Left cardiac atrium (tissue), 4 donors: ENCODE data around the gene DPP6. TPM values are rescaled to one million over a fixed set of nuclear protein-coding genes. Genes with fewer than 3 reads are reported as not detected.
A peak's percentile ranks its signal among the peaks of the same experiment; 100 is the strongest.

ENCODE experiments used
- ATAC-seq, 2 donors: fragments of 200-7000 bp; cut with Tn5 transposase; one replicate each; pipeline ENCODE4 v1.9.1; 2020; ENCODE audit warnings: mild to moderate bottlenecking in 2 of 2, moderate library complexity in 2 of 2
- DNase-seq: peaks from one replicate; pipeline ENCODE4 v3.0.0-alpha.2; 2020
- intact Hi-C, 2 donors: fragments of 100-400 bp; cut with DNase I; formaldehyde crosslinking; loops; one replicate each; pipeline versions ENCODE4 v1.14.1 to v1.15.1; 2022 to 2023
- total RNA-seq, 2 donors: library from RNA; stranded (reverse); fragmentation: NEBNext Ultra II Directional; extraction: Animal tissue kit (Norgen Biotek cat#: 25700); gene quantifications; one replicate each; pipeline ENCODE4 v1.2.1, GENCODE V29; 2021
- donor health status: DM: no; HTN: yes; CAD: no.
- donor health status: DM: no; HTN: yes; CAD: no; lungs with severe emphysema.
- donor health status: DM: yes; HTN: yes; CAD: no.
- donor health status: Dilated cardiomyopathy.

The DPP6 gene
- total RNA-seq, 2 donors from 2014 or later = 0.42 to 0.56 TPM

GRCh38 chr7:154592388-154592787, 540.2 kb downstream of the DPP6 start:
- ATAC-seq (peak in 1 of 2 donors; percentile 52), DNase-seq (no peak)
- intact Hi-C loops = no loop called here

- ATAC-seq (no peak), DNase-seq (no peak)
- intact Hi-C loops = no loop called here
Observed at GRCh38 chr7:154598396-154598795, 546.2 kb downstream of the DPP6 start.

GRCh38 chr7:154598864-154599263, 546.7 kb downstream of the DPP6 start:
- intact Hi-C loops = no loop called here
- no peak for ATAC-seq
- no peak for DNase-seq

GRCh38 chr7:154610903-154611302, 558.7 kb downstream of the DPP6 start:
- no peak for ATAC-seq
- intact Hi-C loops = no loop called here
- DNase-seq = no peak

DNA sequence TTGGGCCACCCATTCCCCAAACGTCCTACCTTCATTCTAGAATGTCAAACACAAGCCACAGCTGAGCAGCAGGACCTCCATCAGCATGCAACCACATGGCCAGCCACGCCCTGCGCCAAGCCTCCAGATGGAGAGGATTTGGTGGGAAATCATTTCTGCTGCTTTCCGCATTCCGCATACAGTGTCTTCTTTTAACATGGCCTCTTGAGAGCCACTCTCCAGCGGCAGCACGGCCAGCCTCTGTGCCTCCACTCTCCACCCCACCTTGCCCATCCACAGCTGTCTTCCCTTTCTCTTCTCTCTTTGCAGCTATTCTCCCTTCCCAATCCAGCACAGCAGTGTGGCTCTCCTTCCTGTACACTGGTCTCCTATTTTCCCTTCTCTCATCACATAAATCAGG, 561.6 kb downstream of the DPP6 start:
- ATAC-seq = no peak
- DNase-seq = no peak
- intact Hi-C loops = no loop called here

- intact Hi-C loops = no loop called here
- no peak for ATAC-seq
Observed at GRCh38 chr7:154620141-154620755, 568.0 kb downstream of the DPP6 start.

GRCh38 chr7:154623399-154623798, 571.2 kb downstream of the DPP6 start:
- ATAC-seq (no peak), DNase-seq (no peak)
- intact Hi-C loops = no loop called here

More at GRCh38 chr7:154620141-154620755, 568.0 kb downstream of the DPP6 start:
- DNase-seq = no peak

DNA sequence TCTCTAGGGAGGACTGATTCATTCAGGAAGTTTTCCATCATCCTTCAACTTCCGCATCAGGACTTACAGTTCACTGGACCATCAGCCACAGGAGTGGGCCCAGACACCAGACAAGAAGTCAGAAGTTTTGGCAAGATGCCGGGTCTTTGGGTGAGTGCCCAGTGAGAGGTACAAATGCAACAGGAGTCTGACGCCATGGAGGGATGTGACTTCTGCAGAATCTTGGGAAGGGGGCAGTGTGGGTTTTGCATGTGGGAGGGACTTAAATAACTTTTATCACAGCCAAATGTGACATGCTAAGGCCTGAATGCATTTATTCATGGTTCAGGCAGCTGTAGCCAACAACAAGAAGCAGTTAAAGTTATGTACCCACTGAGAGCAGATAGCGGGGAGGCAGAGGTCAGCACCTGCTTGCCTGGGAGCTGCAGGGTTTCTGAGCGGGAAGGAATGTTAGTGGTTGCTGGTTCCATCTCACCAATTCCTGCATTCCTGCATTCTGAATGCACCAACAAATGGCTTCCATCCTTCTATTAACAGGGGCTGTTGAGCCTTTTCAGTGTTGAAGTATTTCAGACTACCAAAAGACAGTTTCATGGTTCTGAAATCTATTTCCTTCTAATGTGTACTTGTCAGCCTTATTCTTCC, 575.6 kb downstream of the DPP6 start:
- intact Hi-C loops = no loop called here
- no peak for ATAC-seq
- DNase-seq = no peak

- ATAC-seq = no peak
- no peak for DNase-seq
- intact Hi-C loops = no loop called here
Observed at GRCh38 chr7:154628556-154628955, 576.4 kb downstream of the DPP6 start.

- DNase-seq (no peak), ATAC-seq (no peak)
- intact Hi-C loops = no loop called here
Observed at GRCh38 chr7:154631162-154631561, 579.0 kb downstream of the DPP6 start.

DNA sequence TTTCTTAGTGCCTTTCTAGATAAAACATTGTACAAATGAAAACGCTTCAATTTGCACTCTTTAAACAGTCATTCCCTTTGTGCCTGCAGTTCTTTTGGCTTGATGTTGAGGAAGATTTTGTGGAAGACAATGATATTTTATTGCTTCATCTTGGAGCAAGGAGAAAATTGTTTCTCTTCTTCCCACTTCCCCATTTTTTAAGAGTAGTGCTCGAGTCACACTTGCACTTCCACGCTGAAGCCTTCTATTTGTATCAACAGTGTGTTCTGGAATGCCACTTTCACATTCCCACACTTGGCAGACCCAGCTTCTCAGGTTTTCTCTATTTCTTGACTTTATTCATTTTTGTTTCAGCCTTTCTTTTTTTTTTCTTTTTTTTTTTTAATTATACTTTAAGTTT, 581.4 kb downstream of the DPP6 start:
- no peak for ATAC-seq

GRCh38 chr7:154638286-154638685, 586.1 kb downstream of the DPP6 start:
- ATAC-seq = no peak
- DNase-seq = no peak
- intact Hi-C loops = no loop called here

More for the DNA sequence above, 581.4 kb downstream of the DPP6 start:
- DNase-seq = no peak
- intact Hi-C loops = no loop called here

DNA sequence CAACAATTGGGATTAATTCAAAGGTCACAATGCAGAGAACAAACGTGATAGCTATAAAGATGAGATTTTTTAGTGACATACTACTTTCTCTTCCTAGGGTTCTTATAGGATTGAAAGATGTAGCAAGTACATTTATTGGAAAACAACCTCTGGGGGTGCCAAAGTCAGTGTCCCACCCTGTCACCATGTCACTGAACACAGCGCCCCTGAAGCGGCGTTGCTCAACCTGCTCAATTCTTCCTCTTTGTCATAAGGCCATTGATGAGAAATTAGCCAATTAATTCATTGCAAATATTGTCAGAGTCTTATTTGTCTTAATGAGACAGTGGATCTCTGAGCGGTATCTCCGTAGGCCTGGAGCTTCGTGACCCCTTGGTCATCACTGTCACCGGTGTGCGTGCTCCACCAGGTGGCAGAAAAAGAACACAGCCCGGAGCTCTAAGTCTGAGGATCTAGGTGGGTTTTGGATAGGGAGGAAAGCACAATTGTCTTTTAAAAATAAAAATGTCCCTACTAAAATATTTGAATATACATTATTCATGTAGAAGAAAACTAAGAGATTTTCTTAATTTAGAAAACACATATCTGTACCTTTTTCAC, 588.2 kb downstream of the DPP6 start:
- ATAC-seq = no peak
- DNase-seq = no peak
- intact Hi-C loops = no loop called here

GRCh38 chr7:154640917-154641316, 588.7 kb downstream of the DPP6 start:
- ATAC-seq (no peak), DNase-seq (no peak)
- intact Hi-C loops = no loop called here

DNA sequence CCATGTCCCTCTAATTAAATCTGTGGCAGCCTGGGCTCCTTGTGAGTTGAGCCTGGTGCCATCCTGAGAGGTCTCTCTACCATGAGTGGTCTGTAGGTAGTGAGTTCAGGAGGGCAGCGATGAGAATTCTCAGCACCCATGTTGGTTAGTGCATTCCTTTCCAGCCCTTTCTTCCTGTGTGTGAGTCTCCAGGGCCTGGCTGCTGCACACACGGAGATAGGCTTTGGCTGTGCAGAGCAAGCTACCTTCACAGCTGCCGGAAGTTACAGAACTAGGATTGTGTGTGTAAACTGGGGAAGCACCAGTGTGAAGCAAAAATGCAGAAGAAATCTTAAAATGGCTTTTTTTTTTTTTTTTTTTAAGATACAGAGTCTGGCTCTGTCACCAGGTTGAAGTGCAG, 592.2 kb downstream of the DPP6 start:
- DNase-seq (no peak), ATAC-seq (no peak)
- intact Hi-C loops = no loop called here

- intact Hi-C loops = no loop called here
- DNase-seq = no peak
- no peak for ATAC-seq
Observed at GRCh38 chr7:154646126-154647013, 594.2 kb downstream of the DPP6 start.

DNA sequence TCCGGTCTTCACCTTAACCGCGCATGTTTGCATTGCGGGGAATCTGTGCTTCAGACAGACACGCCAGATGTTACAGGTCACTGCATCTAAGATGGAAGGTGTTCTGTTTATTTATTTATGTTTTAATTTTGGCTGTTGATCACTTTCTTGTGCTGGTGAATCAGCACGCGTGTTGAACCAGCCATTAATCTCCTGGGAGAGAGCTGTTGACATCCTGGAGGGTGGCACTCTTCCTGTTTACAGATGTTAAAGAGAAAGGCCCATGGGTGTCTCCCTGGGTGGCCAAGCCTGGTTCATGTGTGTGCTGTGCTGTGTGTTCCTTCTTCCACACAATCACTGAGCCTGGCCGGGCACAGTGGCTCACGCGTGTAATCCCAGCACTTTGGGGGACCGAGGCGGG, 595.4 kb downstream of the DPP6 start:
- intact Hi-C loops = no loop called here
- ATAC-seq = no peak

GRCh38 chr7:154649015-154649414, 596.8 kb downstream of the DPP6 start:
- no peak for DNase-seq
- intact Hi-C loops = no loop called here

More for the DNA sequence above, 595.4 kb downstream of the DPP6 start:
- DNase-seq = no peak

DNA sequence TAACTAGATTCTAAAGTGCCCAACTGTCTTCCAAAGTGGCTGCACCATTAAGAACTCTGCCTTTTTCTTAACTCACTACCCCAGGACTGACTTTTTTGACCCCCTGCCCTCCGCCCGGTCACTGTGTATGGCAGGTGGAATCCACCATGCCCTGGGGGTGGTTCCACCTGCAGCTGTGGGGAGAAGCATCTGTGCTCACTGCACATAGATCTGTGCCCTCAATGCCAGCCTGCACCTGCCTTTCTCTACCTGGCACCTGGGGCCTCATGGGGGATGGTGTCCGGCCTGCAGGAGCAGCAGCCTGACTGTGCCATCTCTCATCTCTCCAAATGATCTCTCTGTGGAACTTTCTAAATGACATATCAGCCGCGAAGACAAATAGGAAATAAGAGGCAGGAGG, 597.2 kb downstream of the DPP6 start:
- DNase-seq = no peak
- intact Hi-C loops = no loop called here
- no peak for ATAC-seq

More at GRCh38 chr7:154649015-154649414, 596.8 kb downstream of the DPP6 start:
- ATAC-seq = no peak

- intact Hi-C loops = no loop called here
Observed at GRCh38 chr7:154650275-154650674, 598.1 kb downstream of the DPP6 start.

More at GRCh38 chr7:154650275-154650674, 598.1 kb downstream of the DPP6 start:
- no peak for DNase-seq
- no peak for ATAC-seq
